Measurements from ENCODE around the gene SMAD1. TPM values are rescaled to one million over a fixed set of nuclear protein-coding genes. Genes with fewer than 3 reads are reported as not detected.

SMAD1 gene
- total RNA-seq, 1 experiment from 2014 or later, result 16.2 TPM

DNA sequence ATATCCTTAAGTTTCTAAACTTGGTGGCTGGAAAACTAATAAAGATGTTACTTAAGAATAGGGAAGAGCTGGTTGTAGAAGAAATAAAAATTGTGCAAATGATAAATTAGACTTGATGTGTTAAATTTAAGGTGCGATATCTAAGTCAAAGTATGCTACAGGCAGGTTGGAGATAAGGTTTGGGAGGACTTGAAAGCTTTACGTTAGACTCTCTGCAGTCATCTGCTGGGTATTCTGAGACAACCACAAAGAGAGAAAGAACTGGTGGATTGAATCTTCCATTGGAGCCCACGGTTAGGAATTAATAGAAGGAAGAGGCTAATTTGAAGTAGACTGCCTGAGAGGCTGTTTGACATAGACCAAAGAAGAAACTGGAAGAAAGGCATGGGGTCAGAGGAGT lies 7.9 kb downstream of the SMAD1 start:
- DNase-seq (ENCODE audit: low spot score), result no peak

DNA sequence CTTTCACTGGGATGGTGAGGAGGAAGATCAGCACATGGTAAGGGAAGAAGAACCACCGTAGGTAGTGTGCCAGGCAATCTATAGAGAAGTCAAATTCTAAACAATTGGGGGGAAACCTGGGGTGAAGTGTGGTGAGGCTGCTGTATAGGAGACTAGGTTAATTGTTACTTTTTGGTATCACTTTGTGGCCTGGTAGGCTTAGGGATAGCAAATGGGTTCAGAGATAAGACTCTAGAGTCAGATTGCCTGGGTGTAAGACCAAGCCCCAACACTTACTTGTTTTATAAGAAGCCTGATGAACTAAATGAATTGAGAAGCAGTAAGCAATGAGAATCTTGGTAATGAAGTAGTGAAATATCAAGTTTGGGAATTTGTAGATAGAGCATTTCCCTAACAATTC lies 8.7 kb downstream of the SMAD1 start:
- no peak for DNase-seq (ENCODE audit: low spot score)

DNA sequence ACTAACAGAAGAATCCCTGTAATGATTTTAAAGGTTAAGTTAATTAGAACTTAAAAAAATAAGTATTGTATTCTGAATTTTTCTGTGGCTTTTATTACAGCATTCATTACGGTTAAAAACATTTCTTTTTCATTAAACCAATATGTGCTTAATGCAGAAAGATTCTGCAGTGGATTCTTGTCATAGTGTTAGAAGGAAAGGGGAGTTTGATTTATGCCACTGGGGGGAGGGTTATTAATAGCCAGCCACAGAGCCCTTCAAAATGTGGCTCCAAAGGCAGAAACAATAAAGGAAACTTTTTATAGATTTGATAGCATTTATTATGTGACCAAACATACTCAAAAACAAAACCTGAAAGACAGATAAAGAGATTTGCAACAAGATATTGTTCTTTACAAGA lies 9.1 kb downstream of the SMAD1 start:
- DNase-seq (ENCODE audit: low spot score), result no peak

DNA sequence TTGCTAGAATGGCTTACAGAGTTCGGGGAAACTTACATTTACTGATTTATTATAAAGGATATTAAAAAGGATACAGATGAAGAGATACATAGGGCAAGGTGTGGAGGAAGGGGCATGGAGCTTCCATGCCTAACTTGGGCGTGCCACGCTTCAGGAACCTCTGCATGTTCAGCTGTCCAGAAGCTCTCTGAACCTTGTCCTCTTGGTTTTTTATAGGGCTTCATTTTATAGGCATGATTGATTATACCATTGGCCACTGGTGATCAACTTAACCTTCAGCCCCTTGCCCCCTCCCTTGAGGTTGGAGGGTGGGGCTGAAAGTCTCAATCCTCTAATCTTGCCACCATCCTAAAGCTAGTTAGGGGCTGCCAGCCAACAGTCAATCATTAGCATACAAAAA lies 10.7 kb downstream of the SMAD1 start:
- DNase-seq (ENCODE audit: low spot score), result no peak

DNA sequence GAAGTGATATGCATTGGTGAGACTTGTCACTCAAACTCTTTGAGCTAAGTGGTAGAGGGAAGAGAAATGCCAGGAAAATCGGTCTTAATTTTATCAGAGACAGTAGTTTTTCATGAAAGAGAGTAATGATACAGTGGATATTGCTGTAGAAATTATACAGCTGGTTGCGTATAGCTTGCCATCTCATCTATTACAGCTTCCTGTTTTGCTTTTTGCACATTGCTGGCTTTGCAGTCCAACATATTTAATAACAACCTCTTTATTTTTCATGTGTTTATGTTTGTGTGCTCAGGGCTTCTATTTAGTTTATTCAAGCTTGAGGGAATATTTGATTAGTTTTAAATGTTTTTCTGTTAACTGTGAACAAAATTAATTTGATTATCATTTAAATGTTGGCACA lies 11.5 kb downstream of the SMAD1 start:
- no peak for DNase-seq (ENCODE audit: low spot score)

DNA sequence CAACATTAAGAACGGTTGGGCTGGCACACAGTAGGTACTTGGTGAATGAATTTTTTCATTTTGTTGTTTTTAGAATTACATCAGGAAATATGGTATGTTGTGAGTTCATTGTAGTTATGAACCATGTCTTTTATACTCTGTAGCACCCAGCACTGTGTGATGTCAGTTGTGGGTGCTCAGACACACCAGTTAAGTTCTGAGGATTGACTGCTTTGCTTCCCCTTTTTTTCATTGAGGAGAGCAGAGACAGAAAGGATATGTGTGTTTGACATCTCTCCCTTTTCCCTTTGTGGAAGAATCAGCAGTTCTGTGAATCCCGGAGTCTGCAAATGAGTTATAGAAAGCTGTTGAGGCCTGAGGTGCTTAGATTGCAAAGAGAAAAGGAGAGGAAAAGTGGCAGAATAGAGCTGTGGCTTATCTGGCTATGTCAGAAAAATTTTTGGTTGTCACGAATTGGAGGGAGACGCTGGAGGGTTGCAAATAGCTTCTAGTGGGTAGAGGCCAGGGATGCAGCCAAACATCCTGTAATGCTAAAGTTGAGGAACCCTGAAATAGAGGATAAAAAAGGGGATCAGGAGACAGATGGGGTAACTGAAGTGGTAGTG lies 13.1 kb downstream of the SMAD1 start:
- no peak for DNase-seq (ENCODE audit: low spot score)

DNA sequence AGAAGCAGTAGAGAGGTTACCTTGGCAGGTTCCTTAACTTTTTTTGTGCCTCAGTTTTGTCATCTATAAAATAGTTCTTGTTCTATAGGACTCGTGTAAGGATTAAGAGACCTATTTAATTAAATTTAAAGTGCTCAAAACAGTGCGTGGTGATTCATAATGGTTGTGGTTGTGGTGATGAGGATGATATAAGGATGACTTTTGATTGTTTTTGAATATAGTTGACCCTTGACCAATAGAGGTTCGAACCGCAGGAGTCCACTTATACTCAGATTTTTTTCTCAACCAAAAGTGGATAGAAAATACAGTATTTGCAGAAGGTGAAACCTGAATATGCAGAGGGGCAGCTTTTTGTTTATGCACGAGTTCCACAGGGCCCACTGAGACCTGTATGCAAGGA lies 14.6 kb downstream of the SMAD1 start:
- no peak for DNase-seq (ENCODE audit: low spot score)

DNA sequence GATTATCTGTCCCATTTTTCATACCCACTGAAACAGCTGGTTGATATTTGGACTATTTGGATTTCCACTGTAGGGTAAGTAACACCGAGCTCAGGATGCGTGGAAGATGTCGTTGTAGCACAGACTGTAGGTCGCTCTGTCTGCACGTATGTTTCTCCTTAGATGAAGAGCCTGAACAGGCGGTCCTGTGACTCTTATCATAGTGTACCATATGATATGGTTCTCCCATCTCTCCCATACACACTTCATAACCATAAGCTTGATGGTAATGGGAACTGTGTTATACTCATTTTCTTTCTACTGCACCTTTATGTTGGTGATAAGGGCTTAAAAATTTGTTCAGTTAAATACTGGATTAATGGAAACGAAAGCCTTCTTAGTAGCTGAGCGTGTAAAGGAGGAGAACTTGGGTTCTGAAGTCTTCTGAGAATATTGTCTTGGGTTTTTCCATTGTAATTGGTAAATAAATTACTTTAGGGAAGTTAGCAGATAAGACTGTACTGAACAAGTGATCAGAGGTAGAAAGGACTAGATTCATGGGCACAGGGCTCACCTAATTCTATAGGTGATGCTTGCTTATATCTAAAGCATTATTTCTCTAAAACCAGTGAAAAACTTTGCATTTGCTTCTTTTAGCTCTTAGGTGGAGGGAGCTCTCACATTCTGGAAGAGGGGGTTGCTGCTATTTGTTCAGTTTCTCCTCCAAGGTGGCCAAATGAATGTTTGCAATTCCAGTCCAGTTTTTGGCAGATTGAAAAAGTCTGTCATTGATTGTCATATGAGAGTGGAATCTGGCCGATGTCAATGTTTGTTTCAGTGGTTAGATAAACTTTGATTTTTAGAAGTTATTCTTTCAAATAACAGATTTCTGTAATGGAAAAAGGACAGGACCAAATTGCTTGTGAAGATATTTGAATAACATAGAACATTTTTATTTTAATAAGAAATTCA lies 15.8 kb downstream of the SMAD1 start:
- no peak for DNase-seq (ENCODE audit: low spot score)

DNA sequence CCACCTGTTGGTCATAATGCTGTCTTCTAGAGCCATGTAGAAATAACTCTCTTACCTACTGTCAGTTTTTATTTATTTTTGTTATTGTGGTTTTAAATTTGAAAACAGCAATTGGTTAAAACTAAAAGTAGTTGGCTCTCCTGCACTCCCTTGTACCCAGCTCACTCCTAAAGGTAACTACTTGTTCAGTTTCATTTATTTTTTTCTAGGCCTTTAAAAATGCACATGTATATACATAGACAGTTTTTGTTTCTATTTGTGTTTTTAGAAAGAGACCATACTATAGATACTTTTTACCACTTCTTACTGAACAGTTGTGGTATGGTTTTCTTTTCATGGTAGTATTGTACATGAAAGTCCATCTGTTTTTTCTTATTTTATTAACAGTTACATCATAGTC lies 16.8 kb downstream of the SMAD1 start:
- DNase-seq (ENCODE audit: low spot score), result no peak

DNA sequence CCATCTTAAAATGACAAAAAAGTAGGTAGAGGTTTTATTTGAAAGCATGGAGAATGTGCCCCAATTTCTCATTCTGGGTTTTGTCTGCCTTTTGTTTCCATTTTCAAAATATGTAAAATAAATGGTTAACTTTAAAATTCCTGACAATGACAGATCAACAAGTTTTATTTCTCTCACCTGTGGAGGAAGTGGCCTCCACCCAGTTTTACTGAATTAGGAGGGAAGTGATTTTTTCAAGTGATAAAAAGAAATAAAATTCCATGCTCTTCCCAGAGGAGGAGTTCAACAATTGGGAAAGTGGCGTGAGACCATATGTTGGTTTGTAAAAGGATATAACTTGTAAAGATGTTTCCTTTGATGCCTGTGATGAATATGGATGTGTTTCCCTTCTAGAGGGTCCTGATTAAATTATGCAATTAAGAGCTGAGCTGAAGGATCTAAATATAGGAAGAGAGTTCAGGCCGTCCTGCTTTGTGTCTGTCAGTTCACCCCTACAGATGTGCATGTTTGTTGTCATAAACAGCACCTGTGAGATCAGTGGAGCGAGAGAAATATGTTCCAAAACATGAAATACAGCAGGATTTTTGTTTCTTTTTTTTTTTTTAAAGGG lies 19.5 kb downstream of the SMAD1 start:
- DNase-seq (ENCODE audit: low spot score), result no peak

DNA sequence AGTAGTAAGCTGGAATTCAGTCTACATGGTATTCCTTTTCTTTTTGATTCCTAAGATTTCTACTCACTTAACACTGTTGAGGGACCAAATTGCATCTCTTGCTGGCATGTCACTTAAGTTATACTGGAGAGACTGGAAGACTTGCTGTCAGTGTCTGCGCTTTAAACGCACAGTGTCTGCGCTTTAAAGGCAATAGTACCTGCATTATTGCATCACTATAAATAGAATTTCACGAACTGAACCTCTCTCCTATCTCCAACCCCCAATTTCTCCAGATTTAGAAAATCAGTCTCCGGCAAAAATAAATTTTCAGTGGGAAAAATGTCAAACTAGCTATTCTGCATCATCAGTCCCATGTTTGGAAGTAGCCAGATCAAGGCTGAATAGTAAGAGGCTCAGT lies 21.2 kb downstream of the SMAD1 start:
- DNase-seq (ENCODE audit: low spot score), result no peak

DNA sequence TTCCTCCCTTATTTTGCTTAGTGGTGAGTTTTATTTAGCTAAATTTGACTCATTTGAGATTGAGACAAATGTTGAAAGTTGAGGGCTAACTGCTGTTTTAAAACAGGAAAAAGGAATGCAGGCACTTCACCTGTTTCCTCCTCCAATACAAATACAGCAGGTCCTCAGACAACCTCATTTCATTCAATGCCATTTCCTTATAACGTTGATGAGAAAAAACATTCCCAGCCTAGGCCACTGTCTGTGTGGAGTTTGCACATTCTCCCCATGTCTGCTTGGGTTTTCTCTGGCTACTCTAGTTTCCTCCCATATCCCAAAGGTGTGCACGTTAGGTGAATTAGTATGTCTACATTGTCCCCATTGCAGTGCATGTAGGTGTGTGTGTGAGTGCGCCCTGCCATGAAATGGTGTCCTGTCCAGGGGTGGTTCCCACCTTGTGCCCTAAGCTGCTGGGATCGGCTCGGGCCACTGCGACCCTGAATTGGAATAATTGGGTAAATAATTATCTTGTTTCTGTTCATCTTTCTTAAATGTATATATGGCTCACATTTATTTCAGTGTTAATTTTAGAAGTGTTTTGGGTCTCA lies 21.9 kb downstream of the SMAD1 start:
- no peak for DNase-seq (ENCODE audit: low spot score)

DNA sequence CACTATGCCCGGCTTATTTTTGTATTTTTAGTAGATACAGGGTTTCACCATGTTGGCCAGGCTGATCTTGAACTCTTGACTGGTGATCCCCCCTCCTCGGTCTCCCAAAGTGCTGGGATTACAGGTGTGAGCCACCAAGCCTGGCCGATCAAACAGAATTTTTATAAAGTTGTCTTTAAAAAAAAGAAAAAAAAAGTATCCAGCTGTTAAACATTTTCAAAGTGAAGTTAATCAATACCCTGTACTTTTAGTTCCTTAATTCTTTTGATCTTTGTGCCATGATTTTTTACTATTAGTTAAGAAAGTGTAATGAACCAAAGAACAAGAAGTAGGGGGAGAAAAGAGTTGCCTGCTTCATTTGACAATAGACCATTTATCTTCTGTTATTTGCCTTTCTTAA lies 24.3 kb downstream of the SMAD1 start:
- DNase-seq (ENCODE audit: low spot score), result no peak

DNA sequence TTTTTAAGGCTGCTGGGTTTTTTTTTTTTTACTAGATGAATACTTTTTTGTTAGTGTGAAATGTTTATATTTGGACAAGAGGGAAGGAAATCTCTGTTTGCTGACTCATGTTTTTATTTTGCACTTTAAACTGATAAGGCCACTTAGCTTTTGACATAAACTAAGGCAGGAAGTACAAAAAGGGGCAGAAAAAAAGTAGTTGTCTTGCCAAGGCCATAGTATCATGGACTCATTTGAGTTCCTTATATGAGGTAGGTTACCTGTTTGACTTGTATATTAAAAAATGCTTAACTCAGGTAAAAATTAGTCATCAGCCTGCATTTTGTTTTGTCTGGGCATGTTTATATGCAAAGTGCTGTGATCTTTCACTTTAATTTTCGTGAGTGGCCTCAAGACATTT lies 26.0 kb downstream of the SMAD1 start:
- peak; percentile 40 for DNase-seq (ENCODE audit: low spot score)

DNA sequence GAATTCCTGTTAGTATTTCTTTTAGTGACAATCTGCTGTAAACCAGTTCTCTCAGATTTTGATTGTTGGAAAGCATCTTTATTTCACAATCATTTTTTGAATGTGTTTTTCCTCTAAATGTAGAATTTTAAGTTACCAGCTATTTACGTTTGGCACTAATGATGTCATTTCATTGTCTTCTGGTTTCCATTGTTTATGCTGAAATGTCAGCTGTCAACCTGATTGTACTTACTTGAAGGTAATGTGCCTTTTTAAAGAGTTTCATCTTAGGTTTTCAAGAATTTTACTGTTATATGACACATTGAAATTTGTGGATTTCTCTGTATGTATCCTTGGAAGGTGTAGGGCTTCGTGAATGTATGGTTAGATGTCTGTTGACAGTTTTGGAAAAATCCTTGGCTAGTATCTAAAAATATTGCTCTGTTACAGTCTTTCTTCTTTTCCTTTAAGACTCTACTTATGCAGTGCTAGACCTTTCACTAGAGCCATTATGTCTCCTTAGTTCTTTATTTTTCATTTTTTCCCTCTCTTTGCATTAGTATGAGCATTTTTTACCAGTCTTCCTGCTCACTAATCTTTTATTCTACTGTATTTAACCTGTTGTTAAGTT lies 30.4 kb downstream of the SMAD1 start:
- DNase-seq (ENCODE audit: low spot score), result peak; percentile 31

DNA sequence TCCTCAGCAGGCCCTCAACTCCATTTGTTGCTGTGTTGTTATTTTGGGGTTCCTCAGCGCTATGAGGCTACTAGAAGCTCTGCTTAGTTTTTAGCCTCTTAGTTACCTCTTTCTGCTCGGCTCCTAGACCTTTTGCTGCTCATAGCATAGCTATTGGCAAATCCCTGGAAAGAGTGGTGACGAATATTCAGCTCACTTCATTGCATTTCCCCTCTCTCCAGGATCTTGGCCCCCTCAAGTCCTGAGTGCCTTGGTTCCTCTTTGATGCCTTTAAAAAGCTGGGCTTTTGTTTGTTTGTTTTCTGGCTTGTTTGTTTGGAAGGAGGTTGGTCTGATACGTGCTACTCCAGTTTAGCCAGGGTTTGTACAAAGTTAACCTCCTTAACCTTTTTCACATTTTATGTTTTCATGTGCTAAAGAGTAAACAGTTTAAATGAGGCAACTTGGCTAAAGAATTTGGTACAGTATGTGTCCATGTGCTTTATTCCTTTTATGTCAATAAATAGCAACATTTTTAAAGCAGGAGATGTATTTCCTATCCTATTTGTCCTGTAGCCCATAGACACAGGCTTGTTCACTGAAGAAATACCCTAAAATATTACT lies 31.5 kb downstream of the SMAD1 start:
- DNase-seq (ENCODE audit: low spot score), result no peak

DNA sequence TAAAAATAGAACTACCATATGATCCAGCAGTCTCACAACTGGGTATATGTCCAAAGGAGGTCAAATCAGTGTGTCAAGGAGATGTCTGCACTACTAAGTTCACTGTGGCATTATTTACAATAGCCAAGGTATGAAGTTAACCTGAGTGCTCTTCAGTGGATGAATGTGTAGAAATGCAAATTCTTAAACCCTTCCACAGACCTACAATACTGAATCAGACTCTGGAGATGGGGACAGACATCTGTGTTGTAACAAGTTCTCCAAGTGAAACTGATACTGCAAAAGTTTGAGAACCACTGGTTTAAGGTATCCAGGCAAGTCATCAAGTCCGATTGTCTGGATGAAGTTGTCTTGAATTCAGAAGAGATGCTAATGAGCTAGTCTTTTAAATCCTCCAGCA lies 38.5 kb downstream of the SMAD1 start:
- DNase-seq (ENCODE audit: low spot score), result no peak

DNA sequence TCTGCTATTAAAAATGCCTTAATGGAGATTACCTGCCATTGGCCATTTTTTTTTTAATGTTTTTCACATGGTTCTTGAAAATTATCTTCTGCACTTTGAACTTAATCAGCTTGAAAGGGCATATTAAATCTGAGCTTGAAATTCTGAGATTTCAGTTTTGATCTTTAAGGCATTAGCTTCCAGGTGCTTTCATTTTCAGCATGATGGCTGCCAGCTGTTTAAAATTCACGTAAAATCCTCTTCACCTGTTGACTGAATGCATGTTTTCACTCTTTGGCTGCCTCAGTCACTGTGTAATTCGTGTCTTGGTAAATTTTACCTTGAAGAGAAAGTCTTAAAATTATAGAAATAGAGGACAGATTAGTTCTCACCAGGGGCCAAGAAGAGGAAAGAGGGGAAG lies 39.6 kb downstream of the SMAD1 start:
- no peak for DNase-seq (ENCODE audit: low spot score)

DNA sequence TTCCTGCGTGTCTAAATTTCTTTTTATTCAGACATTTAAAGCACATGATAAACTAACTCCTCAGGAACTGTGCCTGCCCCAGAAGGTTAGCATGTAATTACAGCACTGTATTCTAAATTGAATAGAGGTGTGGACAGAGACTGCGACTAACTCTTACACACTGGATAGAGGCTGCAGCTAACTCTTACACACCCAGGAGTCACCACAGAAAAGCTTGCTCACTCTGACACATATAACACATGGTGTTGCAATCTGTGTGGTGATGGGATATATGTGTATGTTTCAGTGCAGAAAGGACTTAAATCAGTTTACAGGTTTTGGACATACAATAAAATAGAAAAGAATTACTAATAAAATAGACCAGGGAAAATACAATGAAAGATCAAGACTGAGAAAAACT lies 41.5 kb downstream of the SMAD1 start:
- no peak for DNase-seq (ENCODE audit: low spot score)

DNA sequence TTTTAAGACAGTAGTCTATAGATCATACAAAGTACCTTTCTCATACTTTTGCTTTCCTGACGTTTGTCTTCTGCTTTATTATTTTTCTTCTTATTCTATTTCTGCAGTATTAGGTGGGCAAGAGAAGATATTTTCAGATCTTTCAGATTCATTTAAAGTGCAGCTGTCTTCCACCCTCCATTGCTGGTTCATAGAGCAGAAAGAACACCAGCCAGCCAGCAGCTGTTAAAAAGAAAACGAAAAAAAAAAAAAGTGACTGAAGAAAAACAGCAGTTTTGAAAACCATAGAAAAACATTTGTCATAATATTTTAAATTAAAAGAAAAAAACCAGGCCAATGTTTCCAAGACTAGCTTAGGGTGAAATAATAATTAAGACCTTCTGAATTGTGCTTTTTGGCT lies 42.9 kb downstream of the SMAD1 start:
- no peak for DNase-seq (ENCODE audit: low spot score)

DNA sequence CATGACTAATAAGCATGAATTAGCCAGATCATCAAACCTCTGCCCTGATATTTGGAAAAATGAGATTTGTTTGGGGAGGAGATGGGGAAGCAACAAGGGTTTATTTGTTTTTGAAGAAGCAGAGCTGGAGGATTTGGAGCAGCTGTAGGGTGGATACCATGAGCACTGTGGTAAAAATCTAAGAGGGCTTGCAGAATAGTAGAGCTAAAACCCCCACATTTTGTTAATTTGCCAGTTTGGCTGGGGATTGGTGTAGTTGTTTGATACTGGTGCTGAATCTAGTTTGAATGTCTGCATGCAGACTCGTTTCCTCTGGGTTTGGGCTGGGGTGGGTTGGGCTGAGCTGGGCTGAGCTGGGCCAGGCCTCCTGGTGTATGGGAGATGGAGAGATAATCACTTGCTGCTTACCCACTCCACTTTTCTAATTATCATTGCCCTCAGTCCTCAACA lies 43.7 kb downstream of the SMAD1 start:
- DNase-seq (ENCODE audit: low spot score), result no peak

DNA sequence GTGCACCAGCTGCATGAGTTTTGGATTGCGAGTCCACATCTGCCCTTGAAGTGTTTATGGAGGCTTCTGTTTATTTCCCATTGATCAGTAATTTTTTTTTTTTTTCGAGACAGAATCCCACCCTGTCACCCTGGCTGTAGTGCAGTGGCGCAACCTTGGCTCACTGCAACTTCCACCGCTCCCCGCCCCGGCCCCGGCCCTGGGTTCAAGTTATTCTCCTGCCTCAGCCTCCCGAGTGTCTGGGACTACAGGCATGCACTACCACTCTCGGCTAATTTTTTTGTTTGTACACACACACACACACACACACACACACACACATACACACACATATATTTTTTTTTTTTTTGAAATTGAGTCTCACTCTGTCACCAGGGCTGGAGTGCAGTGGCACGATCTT lies 46.1 kb downstream of the SMAD1 start:
- DNase-seq (ENCODE audit: low spot score), result no peak
